Measurements from ENCODE around the gene PHOX2A. TPM values are rescaled to one million over a fixed set of nuclear protein-coding genes. Genes with fewer than 3 reads are reported as not detected.
"Not testable (repeated sequence)": the region's sequence is repeated elsewhere in the genome, so short reads cannot be mapped to it uniquely, and the experiment has no call there.

PHOX2A gene
- 2.1 TPM for polyA plus RNA-seq (2013, experiment 1 of 4)
- polyA plus RNA-seq (2013, experiment 2 of 4), result 1.8 TPM
- 1.9 TPM for polyA plus RNA-seq (2013, experiment 3 of 4)
- 3.2 TPM for polyA plus RNA-seq (2013, experiment 4 of 4)

- WGBS, 2 experiments, result 0% methylated on average over 37 of the region's 37 CpGs
- H3K36me3 ChIP-seq (ENCODE audit: control insufficient read depth, insufficient read depth, low read length), result no peaks in the 10 kb centered on the region
Observed at GRCh38 chr11:72244060-72244360, at the start of gene PHOX2A. TSS of gene PHOX2A (minus strand) at chr11:72244176. CDS start at chr11:72244004, 172 bp downstream.

GRCh38 chr11:72293391-72293790 is 49.4 kb upstream of the PHOX2A start:
- WGBS, 2 experiments, result 96 to 98% methylated on average over 14 of the region's 14 CpGs
- no peaks in the 10 kb centered on the region for H3K9me3 ChIP-seq (ENCODE audit: control insufficient read depth, low read length)
- peaks cover 13% of the 10 kb centered on the region for H3K36me3 ChIP-seq (ENCODE audit: control insufficient read depth, insufficient read depth, low read length)
- no peaks in the 10 kb centered on the region for H3K27me3 ChIP-seq (ENCODE audit: control insufficient read depth, insufficient read depth, low read length, poor library complexity, severe bottlenecking)
- no peaks in the 10 kb centered on the region for H3K4me1 ChIP-seq (ENCODE audit: control insufficient read depth, insufficient read depth, low read length)
- no peak overlapping the region for H3K4me3 ChIP-seq (ENCODE audit: insufficient read depth, low read depth, low read length)
- no peak overlapping the region for H3K27ac ChIP-seq (ENCODE audit: insufficient read depth, low read depth, low read length, poor library complexity, severe bottlenecking)

More at GRCh38 chr11:72244060-72244360, at the start of gene PHOX2A:
- no peaks in the 10 kb centered on the region for H3K9me3 ChIP-seq (ENCODE audit: control insufficient read depth, low read length)
- no peak within 1 kb of the TSS for H3K27ac ChIP-seq (ENCODE audit: insufficient read depth, low read depth, low read length, poor library complexity, severe bottlenecking)
- H3K4me1 ChIP-seq (ENCODE audit: control insufficient read depth, insufficient read depth, low read length), result peaks cover 18% of the 10 kb centered on the region
- H3K4me3 ChIP-seq (ENCODE audit: insufficient read depth, low read depth, low read length), result peak within 1 kb of the TSS; percentile 48
- H3K27me3 ChIP-seq (ENCODE audit: control insufficient read depth, insufficient read depth, low read length, poor library complexity, severe bottlenecking), result peaks cover 97% of the 10 kb centered on the region

- Histone ChIP-seq H3K9me3 (ENCODE audit: control insufficient read depth, low read length) (no peaks in the 10 kb centered on the region), H3K27ac (ENCODE audit: insufficient read depth, low read depth, low read length, poor library complexity, severe bottlenecking) (no peak overlapping the region), H3K27me3 (ENCODE audit: control insufficient read depth, insufficient read depth, low read length, poor library complexity, severe bottlenecking) (no peaks in the 10 kb centered on the region), H3K4me3 (ENCODE audit: insufficient read depth, low read depth, low read length) (no peak overlapping the region), H3K36me3 (ENCODE audit: control insufficient read depth, insufficient read depth, low read length) (peaks cover 13% of the 10 kb centered on the region), H3K4me1 (ENCODE audit: control insufficient read depth, insufficient read depth, low read length) (no peaks in the 10 kb centered on the region)
- WGBS, 2 experiments, result 89 to 90% methylated on average over 8 of the region's 8 CpGs
Observed at GRCh38 chr11:72292106-72292785, 48.3 kb upstream of the PHOX2A start.

- 71 to 80% methylated on average over 5 to 6 of the region's 6 CpGs for WGBS, 2 experiments
- not testable (repeated sequence) for H3K9me3 ChIP-seq (ENCODE audit: control insufficient read depth, low read length); H3K27ac ChIP-seq (ENCODE audit: insufficient read depth, low read depth, low read length, poor library complexity, severe bottlenecking); H3K27me3 ChIP-seq (ENCODE audit: control insufficient read depth, insufficient read depth, low read length, poor library complexity, severe bottlenecking); H3K4me1 ChIP-seq (ENCODE audit: control insufficient read depth, insufficient read depth, low read length); H3K36me3 ChIP-seq (ENCODE audit: control insufficient read depth, insufficient read depth, low read length); H3K4me3 ChIP-seq (ENCODE audit: insufficient read depth, low read depth, low read length)
Observed at GRCh38 chr11:72290741-72291140, 46.8 kb upstream of the PHOX2A start.

GRCh38 chr11:72287293-72287692 is 43.3 kb upstream of the PHOX2A start:
- Histone ChIP-seq H3K36me3 (ENCODE audit: control insufficient read depth, insufficient read depth, low read length) (no peaks in the 10 kb centered on the region), H3K4me3 (ENCODE audit: insufficient read depth, low read depth, low read length) (no peak overlapping the region), H3K4me1 (ENCODE audit: control insufficient read depth, insufficient read depth, low read length) (no peaks in the 10 kb centered on the region), H3K27ac (ENCODE audit: insufficient read depth, low read depth, low read length, poor library complexity, severe bottlenecking) (no peak overlapping the region), H3K27me3 (ENCODE audit: control insufficient read depth, insufficient read depth, low read length, poor library complexity, severe bottlenecking) (no peaks in the 10 kb centered on the region), H3K9me3 (ENCODE audit: control insufficient read depth, low read length) (no peaks in the 10 kb centered on the region)
- 93 to 96% methylated on average over 2 of the region's 2 CpGs for WGBS, 2 experiments

GRCh38 chr11:72283947-72284346 is 40.0 kb upstream of the PHOX2A start:
- 92 to 97% methylated on average over 2 of the region's 2 CpGs for WGBS, 2 experiments
- no peaks in the 10 kb centered on the region for H3K4me1 ChIP-seq (ENCODE audit: control insufficient read depth, insufficient read depth, low read length)
- H3K27ac ChIP-seq (ENCODE audit: insufficient read depth, low read depth, low read length, poor library complexity, severe bottlenecking), result no peak overlapping the region

GRCh38 chr11:72280726-72281315 is 36.8 kb upstream of the PHOX2A start:
- Histone ChIP-seq H3K36me3 (ENCODE audit: control insufficient read depth, insufficient read depth, low read length) (no peaks in the 10 kb centered on the region), H3K4me1 (ENCODE audit: control insufficient read depth, insufficient read depth, low read length) (no peaks in the 10 kb centered on the region), H3K27ac (ENCODE audit: insufficient read depth, low read depth, low read length, poor library complexity, severe bottlenecking) (no peak overlapping the region), H3K9me3 (ENCODE audit: control insufficient read depth, low read length) (no peaks in the 10 kb centered on the region), H3K4me3 (ENCODE audit: insufficient read depth, low read depth, low read length) (no peak overlapping the region), H3K27me3 (ENCODE audit: control insufficient read depth, insufficient read depth, low read length, poor library complexity, severe bottlenecking) (no peaks in the 10 kb centered on the region)
- 96 to 97% methylated on average over 24 of the region's 24 CpGs for WGBS, 2 experiments

More at GRCh38 chr11:72283947-72284346, 40.0 kb upstream of the PHOX2A start:
- H3K36me3 ChIP-seq (ENCODE audit: control insufficient read depth, insufficient read depth, low read length), result no peaks in the 10 kb centered on the region
- H3K9me3 ChIP-seq (ENCODE audit: control insufficient read depth, low read length), result no peaks in the 10 kb centered on the region
- H3K4me3 ChIP-seq (ENCODE audit: insufficient read depth, low read depth, low read length), result no peak overlapping the region
- H3K27me3 ChIP-seq (ENCODE audit: control insufficient read depth, insufficient read depth, low read length, poor library complexity, severe bottlenecking), result no peaks in the 10 kb centered on the region

- Histone ChIP-seq H3K36me3 (ENCODE audit: control insufficient read depth, insufficient read depth, low read length) (no peaks in the 10 kb centered on the region), H3K9me3 (ENCODE audit: control insufficient read depth, low read length) (no peaks in the 10 kb centered on the region), H3K4me3 (ENCODE audit: insufficient read depth, low read depth, low read length) (no peak overlapping the region), H3K27ac (ENCODE audit: insufficient read depth, low read depth, low read length, poor library complexity, severe bottlenecking) (no peak overlapping the region), H3K27me3 (ENCODE audit: control insufficient read depth, insufficient read depth, low read length, poor library complexity, severe bottlenecking) (no peaks in the 10 kb centered on the region), H3K4me1 (ENCODE audit: control insufficient read depth, insufficient read depth, low read length) (no peaks in the 10 kb centered on the region)
- 96 to 98% methylated on average over 12 of the region's 12 CpGs for WGBS, 2 experiments
Observed at GRCh38 chr11:72280037-72280436, 36.1 kb upstream of the PHOX2A start.

- no peak overlapping the region for H3K4me3 ChIP-seq (ENCODE audit: insufficient read depth, low read depth, low read length)
- H3K27me3 ChIP-seq (ENCODE audit: control insufficient read depth, insufficient read depth, low read length, poor library complexity, severe bottlenecking), result no peaks in the 10 kb centered on the region
- no peaks in the 10 kb centered on the region for H3K36me3 ChIP-seq (ENCODE audit: control insufficient read depth, insufficient read depth, low read length)
- no peaks in the 10 kb centered on the region for H3K4me1 ChIP-seq (ENCODE audit: control insufficient read depth, insufficient read depth, low read length)
- H3K27ac ChIP-seq (ENCODE audit: insufficient read depth, low read depth, low read length, poor library complexity, severe bottlenecking), result no peak overlapping the region
- no peaks in the 10 kb centered on the region for H3K9me3 ChIP-seq (ENCODE audit: control insufficient read depth, low read length)
Observed at GRCh38 chr11:72278905-72279304, 34.9 kb upstream of the PHOX2A start.

GRCh38 chr11:72274435-72274834 is 30.5 kb upstream of the PHOX2A start:
- Histone ChIP-seq H3K9me3 (ENCODE audit: control insufficient read depth, low read length) (no peaks in the 10 kb centered on the region), H3K27ac (ENCODE audit: insufficient read depth, low read depth, low read length, poor library complexity, severe bottlenecking) (no peak overlapping the region), H3K4me1 (ENCODE audit: control insufficient read depth, insufficient read depth, low read length) (no peaks in the 10 kb centered on the region), H3K36me3 (ENCODE audit: control insufficient read depth, insufficient read depth, low read length) (no peaks in the 10 kb centered on the region), H3K4me3 (ENCODE audit: insufficient read depth, low read depth, low read length) (no peak overlapping the region), H3K27me3 (ENCODE audit: control insufficient read depth, insufficient read depth, low read length, poor library complexity, severe bottlenecking) (no peaks in the 10 kb centered on the region)
- WGBS, 2 experiments, result 90 to 98% methylated on average over 4 to 6 of the region's 6 CpGs

Measured in ectodermal cell (in vitro differentiated cells).